Type B pancreatic cell (in vitro differentiated cells): ENCODE data around the gene AP2B1. TPM values are rescaled to one million over a fixed set of nuclear protein-coding genes. Genes with fewer than 3 reads are reported as not detected.

Experiments used
- DNase-seq: peaks from one replicate; pipeline ENCODE4 v3.0.0; 2021; ENCODE audit warnings: mixed read lengths; ENCODE audit not compliant: unreplicated experiment; ENCODE audit errors: extremely low spot score
- H3K27ac Mint-ChIP-seq: 2 replicates; pipeline ENCODE4 v1.8.0; 2021; ENCODE audit warnings: mild to moderate bottlenecking, mixed read lengths
- H3K27me3 Mint-ChIP-seq: 2 replicates; pipeline ENCODE4 v1.8.0; 2021; ENCODE audit warnings: mixed read lengths
- H3K36me3 Mint-ChIP-seq: 2 replicates; pipeline ENCODE4 v1.8.0; 2021; ENCODE audit warnings: mixed read lengths
- H3K4me1 Mint-ChIP-seq: one replicate; pipeline ENCODE4 v1.8.0; 2021; ENCODE audit warnings: mixed read lengths; ENCODE audit not compliant: unreplicated experiment
- H3K4me3 Mint-ChIP-seq: 2 replicates; pipeline ENCODE4 v1.8.0; 2021; ENCODE audit warnings: mild to moderate bottlenecking, mixed read lengths
- H3K9me3 Mint-ChIP-seq: 2 replicates; pipeline ENCODE4 v1.8.0; 2021; ENCODE audit warnings: mixed read lengths
- CTCF ChIP-seq: fragments of 200-600 bp; sonication (generic); conservative IDR thresholded peaks from 2 replicates; pipeline ENCODE4 v1.5.0; 2021; ENCODE audit warnings: antibody characterized with exemption, mild to moderate bottlenecking
- total RNA-seq: library from RNA; stranded (reverse); gene quantifications from 2 replicates; pipeline ENCODE4 v1.2.1, GENCODE V29; 2021; ENCODE audit warnings: low replicate concordance

The AP2B1 gene
- total RNA-seq, 1 donor from 2014 or later, result 165 TPM

GRCh38 chr17:35674552-35674951 is 87.4 kb downstream of the AP2B1 start:
- Mint-ChIP-seq H3K27ac (no peak overlapping the region), H3K9me3 (peaks cover 4% of the 10 kb centered on the region), H3K4me1 (no peaks in the 10 kb centered on the region), H3K36me3 (peaks cover 29% of the 10 kb centered on the region), H3K27me3 (no peaks in the 10 kb centered on the region), H3K4me3 (no peak overlapping the region)
- DNase-seq, result no peak
- TF ChIP-seq CTCF, result no peak

GRCh38 chr17:35676441-35676840 is 89.3 kb downstream of the AP2B1 start:
- Mint-ChIP-seq H3K36me3 (peaks cover 29% of the 10 kb centered on the region), H3K4me3 (no peak overlapping the region), H3K4me1 (no peaks in the 10 kb centered on the region), H3K27ac (no peak overlapping the region), H3K9me3 (peaks cover 4% of the 10 kb centered on the region), H3K27me3 (no peaks in the 10 kb centered on the region)
- DNase-seq, result no peak
- no peak for TF ChIP-seq CTCF

GRCh38 chr17:35679007-35679682 is 92.0 kb downstream of the AP2B1 start:
- Mint-ChIP-seq H3K9me3 (peaks cover 4% of the 10 kb centered on the region), H3K4me3 (no peak overlapping the region), H3K36me3 (peaks cover 31% of the 10 kb centered on the region), H3K27me3 (no peaks in the 10 kb centered on the region), H3K4me1 (no peaks in the 10 kb centered on the region), H3K27ac (no peak overlapping the region)
- TF ChIP-seq CTCF, result no peak
- no peak for DNase-seq

- DNase-seq, result no peak
- Mint-ChIP-seq H3K27me3 (no peaks in the 10 kb centered on the region), H3K4me3 (no peak overlapping the region), H3K36me3 (peaks cover 33% of the 10 kb centered on the region), H3K27ac (no peak overlapping the region), H3K9me3 (no peaks in the 10 kb centered on the region), H3K4me1 (no peaks in the 10 kb centered on the region)
- no peak for TF ChIP-seq CTCF
Observed at GRCh38 chr17:35683591-35683990, 96.5 kb downstream of the AP2B1 start.

GRCh38 chr17:35684055-35684802 is 97.1 kb downstream of the AP2B1 start:
- Mint-ChIP-seq H3K36me3 (peaks cover 27% of the 10 kb centered on the region), H3K27me3 (no peaks in the 10 kb centered on the region), H3K4me3 (no peak overlapping the region), H3K9me3 (no peaks in the 10 kb centered on the region), H3K27ac (no peak overlapping the region), H3K4me1 (no peaks in the 10 kb centered on the region)
- TF ChIP-seq CTCF, result no peak
- no peak for DNase-seq
